ENCODE measurements around the gene DNAH3.

DNAH3 gene

DNA sequence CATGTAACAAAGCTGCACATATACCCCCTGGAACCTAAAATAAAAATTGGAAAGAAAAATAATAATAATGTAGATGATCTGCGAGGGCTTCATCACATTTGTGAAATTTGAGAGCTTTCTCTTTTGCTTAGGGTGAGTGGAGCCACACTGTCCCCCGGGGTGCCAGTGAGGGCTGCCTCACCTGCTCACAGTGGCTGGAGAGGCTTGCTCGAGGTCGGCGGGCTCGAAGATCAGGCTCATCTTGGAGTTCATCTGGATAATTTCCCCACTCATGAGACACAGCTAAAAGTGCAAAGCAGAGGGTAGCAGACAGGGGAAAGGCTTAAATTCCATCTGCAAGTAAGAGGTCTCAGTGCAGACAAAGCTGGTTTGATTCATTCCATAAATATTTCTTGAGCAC, 123.8 kb downstream of the DNAH3 start:
- H3K4me1 Mint-ChIP-seq = no peaks in the 10 kb centered on the region
- H3K36me3 Mint-ChIP-seq (ENCODE audit: low read depth) = no peaks in the 10 kb centered on the region
- TF ChIP-seq, protein P1, sequence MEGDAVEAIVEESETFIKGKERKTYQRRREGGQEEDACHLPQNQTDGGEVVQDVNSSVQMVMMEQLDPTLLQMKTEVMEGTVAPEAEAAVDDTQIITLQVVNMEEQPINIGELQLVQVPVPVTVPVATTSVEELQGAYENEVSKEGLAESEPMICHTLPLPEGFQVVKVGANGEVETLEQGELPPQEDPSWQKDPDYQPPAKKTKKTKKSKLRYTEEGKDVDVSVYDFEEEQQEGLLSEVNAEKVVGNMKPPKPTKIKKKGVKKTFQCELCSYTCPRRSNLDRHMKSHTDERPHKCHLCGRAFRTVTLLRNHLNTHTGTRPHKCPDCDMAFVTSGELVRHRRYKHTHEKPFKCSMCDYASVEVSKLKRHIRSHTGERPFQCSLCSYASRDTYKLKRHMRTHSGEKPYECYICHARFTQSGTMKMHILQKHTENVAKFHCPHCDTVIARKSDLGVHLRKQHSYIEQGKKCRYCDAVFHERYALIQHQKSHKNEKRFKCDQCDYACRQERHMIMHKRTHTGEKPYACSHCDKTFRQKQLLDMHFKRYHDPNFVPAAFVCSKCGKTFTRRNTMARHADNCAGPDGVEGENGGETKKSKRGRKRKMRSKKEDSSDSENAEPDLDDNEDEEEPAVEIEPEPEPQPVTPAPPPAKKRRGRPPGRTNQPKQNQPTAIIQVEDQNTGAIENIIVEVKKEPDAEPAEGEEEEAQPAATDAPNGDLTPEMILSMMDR (IDR thresholded peaks at IDR 0.05) = no peak
- H3K9me3 Mint-ChIP-seq = no peaks in the 10 kb centered on the region
- H3K4me3 Mint-ChIP-seq = no peak overlapping the region
- peak overlapping the region; percentile 58 for H3K27ac Mint-ChIP-seq
- no peaks in the 10 kb centered on the region for H3K27me3 Mint-ChIP-seq (ENCODE audit: low read depth, poor library complexity)
- no peak for DNase-seq

DNA sequence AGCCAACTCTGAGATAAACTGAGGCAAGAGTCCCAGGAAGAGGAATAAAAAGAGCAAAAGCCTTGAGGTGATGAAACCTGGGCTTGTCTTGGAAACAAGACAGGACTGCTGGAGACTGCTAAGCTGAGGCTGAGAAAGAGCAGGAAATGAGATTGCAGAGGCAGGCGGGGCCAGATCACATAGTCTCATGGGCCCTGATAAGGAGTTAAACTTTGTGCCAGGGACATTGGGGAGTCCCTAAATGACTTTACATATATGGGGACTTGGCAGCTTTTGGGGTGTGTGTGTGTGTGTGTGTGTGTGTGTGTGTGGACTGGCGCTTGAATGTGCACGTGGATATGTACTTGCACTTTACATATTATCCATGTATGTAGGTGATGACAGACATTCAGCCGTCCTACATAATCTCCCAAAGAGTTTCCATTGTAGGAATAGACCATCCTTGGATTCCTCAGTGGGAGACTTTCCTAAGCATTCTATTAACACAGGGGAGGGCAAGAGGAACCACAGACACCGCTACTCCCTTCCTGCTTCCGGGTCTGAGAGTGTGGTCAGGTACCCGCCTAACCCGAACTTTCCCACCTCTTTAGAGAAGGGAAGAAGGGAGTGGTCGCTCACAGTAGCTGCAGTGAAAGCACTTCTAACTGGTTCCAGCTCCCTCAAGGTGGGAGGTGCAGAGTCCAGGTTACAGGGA, 127.0 kb downstream of the DNAH3 start:
- no peak overlapping the region for H3K27ac Mint-ChIP-seq
- H3K4me1 Mint-ChIP-seq = no peaks in the 10 kb centered on the region
- no peaks in the 10 kb centered on the region for H3K36me3 Mint-ChIP-seq (ENCODE audit: low read depth)
- H3K9me3 Mint-ChIP-seq = no peaks in the 10 kb centered on the region
- TF ChIP-seq, protein P1 (IDR thresholded peaks at IDR 0.05) = no peak
- no peak for DNase-seq
- peaks cover 3% of the 10 kb centered on the region for H3K27me3 Mint-ChIP-seq (ENCODE audit: low read depth, poor library complexity)
- no peak overlapping the region for H3K4me3 Mint-ChIP-seq

DNA sequence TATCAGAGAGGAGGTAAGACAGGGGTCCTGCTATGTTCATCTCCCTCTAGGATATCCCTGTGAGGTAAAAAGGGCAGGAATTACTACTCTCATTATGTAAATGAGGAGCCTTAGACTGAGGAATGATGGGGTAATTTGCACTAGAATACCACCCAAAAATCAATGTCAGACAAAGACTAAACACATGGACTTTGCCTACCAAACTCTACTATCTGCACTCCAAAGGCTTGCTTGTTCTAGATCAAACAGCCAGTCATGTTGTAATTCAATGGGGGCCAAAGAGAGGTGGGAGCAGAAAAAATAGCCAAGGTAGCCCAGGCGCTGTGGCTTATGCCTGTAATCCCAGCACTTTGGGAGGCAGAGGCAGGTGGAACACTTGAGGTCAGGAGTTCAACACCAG, 129.3 kb downstream of the DNAH3 start:
- no peaks in the 10 kb centered on the region for H3K9me3 Mint-ChIP-seq
- H3K36me3 Mint-ChIP-seq (ENCODE audit: low read depth) = no peaks in the 10 kb centered on the region
- H3K4me3 Mint-ChIP-seq = no peak overlapping the region
- H3K27ac Mint-ChIP-seq = no peak overlapping the region
- H3K4me1 Mint-ChIP-seq = no peaks in the 10 kb centered on the region
- TF ChIP-seq, protein P1 (IDR thresholded peaks at IDR 0.05) = no peak
- H3K27me3 Mint-ChIP-seq (ENCODE audit: low read depth, poor library complexity) = peaks cover 14% of the 10 kb centered on the region
- DNase-seq = no peak

DNA sequence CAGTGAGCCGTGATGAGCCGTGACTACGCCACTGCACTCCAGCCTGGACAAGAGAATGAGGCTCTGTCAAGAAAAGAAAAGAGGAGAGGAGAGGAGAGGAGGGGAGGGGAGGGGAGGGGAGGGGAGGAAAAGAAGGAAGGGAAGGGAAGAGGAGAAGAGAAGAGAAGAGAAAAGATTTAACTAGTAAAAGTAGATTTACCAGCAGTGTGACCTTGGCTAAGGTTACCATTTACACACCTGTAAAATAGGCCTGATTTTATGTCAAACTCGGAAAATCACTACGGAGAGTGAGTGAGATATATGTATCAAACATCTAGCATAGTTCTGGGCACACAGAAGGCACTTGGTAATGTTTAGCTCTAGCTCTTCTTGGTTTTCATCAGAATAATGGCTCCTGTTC, 140.8 kb downstream of the DNAH3 start:
- H3K27ac Mint-ChIP-seq = no peak overlapping the region
- DNase-seq = no peak
- H3K36me3 Mint-ChIP-seq (ENCODE audit: low read depth) = no peaks in the 10 kb centered on the region
- TF ChIP-seq, protein P1 (IDR thresholded peaks at IDR 0.05) = no peak
- H3K4me1 Mint-ChIP-seq = no peaks in the 10 kb centered on the region
- no peak overlapping the region for H3K4me3 Mint-ChIP-seq
- peaks cover 10% of the 10 kb centered on the region for H3K9me3 Mint-ChIP-seq
- peaks cover 5% of the 10 kb centered on the region for H3K27me3 Mint-ChIP-seq (ENCODE audit: low read depth, poor library complexity)

DNA sequence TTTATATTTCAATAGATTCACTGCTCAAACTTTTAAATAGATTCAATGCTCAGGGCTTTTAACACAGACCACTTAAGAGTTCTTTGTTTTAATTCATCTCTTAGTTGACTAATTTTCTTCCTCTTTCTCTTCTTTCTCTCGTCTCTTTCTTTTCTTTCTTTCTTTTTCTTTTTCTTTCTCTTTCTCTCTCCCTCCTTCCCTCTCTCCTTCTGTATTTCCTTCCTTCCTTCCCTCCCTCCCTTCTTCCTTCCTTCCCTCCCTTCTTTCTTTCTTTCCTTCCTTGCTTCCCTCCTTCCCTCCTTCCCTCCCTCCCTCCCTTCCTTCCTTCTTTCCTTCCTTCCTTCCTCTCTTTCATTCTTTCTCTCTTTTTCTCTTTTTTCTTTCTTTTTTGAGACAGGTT, 145.6 kb downstream of the DNAH3 start:
- no peak for DNase-seq

More for the DNA sequence above, 145.6 kb downstream of the DNAH3 start:
- Mint-ChIP-seq H3K4me1 (no peaks in the 10 kb centered on the region), H3K36me3 (ENCODE audit: low read depth) (no peaks in the 10 kb centered on the region), H3K4me3 (no peak overlapping the region), H3K27ac (no peak overlapping the region), H3K9me3 (no peaks in the 10 kb centered on the region), H3K27me3 (ENCODE audit: low read depth, poor library complexity) (peaks cover 21% of the 10 kb centered on the region)
- TF ChIP-seq, protein P1 (IDR thresholded peaks at IDR 0.05) = no peak
